DMS153 treated with DMSO at 0.1 percent for 48 hours (cell line): ENCODE results near the gene ZNF275.
A peak's percentile ranks its signal among the peaks of the same experiment; 100 is the strongest.
"Not testable (repeated sequence)": the region's sequence is repeated elsewhere in the genome, so short reads cannot be mapped to it uniquely, and the experiment has no call there.

ENCODE experiments used
- DNase-seq: peaks from one replicate; lab custom pipeline; 2025; ENCODE audit not compliant: unreplicated experiment; lab: John Stamatoyannopoulos, UW

The ZNF275 gene

DNA sequence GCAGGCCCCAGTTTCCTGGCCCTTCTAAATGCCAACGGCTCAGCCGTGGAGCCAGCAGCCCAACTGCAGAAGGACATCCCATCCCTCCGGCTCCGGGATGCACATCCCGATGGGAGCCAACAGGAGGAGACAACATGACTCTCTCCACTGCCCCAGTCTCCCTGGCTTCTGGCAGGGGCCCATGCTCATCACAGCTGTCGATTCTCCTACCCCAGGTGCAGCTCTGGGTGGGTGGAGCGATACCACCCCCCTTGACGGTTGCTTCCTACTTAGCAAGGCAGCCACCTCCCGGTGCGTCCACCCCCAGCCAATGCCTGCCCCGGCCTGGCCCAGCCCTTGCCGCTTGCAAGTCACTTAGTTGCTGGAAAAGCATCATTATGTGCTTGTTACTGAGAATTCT is 19.5 kb downstream of the ZNF275 start:
- no peak for DNase-seq

DNA sequence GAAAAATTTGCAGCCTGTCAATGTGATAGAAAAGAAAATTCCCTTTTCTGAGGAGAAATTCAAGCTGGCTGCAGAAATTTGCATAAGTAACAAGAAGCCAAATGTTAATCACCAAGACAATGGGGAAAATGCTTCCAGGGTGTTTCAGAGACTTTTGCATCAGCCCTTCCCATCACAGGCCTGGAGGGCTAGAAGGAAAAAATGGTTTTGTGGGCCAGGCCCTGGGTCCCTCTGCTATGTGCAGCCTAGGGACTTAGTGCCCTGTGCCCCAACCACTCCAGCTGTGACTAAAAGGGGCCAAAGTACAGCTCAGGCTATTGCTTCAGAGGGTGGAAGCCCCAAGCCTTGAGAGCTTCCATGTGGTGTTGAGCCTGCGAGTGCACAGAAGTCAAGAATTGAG is 23.9 kb downstream of the ZNF275 start:
- no peak for DNase-seq

DNA sequence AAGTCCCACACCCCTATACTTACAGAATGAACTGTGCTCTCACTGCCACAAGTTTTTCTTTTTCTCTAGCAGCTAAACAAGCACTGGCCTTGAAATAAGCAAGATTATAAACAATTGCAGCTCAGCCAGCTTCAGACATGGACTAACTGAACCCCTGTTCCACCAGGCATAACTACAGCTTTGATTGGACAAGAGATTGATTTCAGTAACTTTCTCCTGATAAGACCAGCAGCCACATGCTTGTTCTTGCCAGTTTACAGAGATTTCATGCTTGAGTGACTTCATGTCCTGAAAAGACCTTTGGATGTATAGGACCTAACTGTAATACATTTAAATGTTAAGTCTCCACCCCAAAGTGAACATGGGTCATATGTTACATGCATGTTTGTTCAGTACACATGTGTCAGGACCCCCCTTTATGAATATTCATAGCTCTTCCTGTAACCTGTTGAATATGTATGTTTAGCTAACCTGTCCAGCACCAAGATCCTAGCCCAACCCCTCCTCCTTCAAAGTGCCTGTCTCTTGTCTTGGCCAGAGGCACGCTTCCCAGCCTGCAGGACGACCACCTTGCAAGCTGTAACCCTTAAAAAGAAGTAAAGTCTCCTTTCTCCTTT is 27.9 kb downstream of the ZNF275 start:
- DNase-seq: no peak

DNA sequence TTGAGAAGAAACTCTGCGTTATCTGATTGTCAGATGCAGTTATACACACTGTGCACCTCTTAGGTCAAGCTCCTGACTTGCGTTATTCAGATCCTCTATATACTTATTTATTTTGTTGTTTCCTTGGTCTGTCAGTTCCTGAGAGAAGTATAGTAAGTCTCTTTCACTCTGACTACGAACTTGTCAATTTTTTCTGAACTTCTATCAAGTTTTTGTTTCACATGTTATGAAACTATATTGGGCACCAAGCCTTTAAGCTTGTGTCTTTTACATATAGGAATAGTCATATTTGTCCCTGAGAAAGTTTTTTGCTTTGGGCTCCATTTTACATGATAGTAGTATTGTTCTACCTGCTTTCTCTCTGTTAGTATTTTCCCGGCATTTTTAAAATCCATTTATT is 31.7 kb downstream of the ZNF275 start:
- DNase-seq: no peak

DNA sequence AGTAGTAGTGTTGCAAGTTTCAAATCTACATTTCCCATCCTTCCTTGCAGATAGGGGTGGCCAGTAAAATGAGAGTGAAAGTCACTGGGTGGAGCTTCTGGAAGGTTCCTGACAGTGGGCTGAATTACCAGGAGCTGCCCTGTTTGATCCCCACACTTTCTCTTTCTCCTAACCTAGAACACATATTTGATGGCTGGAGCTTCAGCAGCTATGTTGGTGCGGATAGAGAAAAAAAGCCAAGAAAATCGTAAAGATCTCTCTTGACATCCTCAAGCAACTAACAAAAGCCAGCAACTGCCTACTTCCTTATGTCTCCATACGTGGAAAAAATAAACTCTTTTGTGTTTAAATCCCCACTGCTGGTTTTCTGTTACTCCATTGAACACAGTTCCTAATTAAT is 32.2 kb downstream of the ZNF275 start:
- no peak for DNase-seq

DNA sequence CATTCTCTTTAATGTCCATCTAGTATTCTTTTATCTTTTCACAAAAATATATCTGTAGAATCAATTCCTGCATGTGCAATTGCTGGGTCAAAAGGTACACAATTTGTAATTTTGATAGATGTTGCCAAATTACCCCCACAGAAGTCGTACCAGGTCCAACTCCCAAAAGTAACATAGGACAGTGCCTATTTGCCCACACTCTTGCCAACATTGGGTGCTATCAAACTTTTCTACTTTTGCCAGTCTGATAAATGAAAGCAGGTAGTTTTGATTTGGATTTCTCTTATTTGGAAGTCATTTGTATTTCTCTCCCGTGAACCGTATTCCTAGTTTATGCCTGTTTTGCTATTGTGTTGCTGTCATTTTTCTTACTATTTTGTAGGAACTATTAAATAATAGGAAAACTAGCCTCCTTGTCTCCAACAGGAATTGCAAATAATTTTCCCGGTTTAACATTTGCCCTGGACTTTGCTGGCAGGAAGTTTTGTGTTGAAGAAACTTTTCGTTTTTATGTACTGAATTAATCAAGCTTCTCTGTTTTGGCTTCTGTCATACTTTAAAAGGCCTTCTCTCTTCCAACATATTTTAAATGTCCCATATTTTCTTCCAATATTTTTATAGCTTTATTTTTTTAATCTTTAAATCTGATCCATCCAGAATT is 33.1 kb downstream of the ZNF275 start:
- no peak for DNase-seq

DNA sequence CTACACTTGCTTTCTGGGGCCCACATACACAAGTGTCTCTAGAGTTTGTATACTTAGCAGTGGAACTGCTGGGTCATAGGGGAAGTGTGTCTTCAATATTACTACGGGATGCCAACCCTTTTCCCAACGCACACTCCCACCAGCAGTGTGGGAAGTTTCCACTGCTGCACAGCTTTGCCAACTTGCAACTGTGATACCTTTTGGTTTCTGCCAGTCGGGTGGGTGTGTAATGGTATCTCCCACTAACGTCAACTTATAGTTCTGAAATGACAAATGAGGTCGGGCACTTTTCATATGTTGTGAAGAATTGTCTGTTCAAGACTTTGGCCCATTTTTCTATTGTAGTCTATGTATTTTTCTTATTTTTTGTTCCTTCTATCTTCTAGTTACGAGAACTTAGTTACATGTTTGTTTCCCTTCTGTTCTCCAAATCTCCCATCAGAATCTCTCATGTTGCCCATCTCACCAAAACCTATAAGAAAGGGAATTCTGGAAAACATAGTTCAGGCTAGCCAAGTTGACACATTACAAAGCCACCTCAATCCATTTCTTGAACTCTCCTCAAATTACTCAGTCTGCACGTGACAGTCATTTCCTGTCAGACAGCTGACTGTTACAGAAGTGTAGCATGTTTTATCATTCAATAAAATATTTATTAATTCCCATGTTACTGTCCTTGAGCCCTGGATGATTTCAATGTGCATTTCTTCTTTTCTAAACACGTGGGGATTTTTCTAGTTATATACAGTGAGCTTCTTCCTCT is 36.5 kb downstream of the ZNF275 start:
- no peak for DNase-seq

DNA sequence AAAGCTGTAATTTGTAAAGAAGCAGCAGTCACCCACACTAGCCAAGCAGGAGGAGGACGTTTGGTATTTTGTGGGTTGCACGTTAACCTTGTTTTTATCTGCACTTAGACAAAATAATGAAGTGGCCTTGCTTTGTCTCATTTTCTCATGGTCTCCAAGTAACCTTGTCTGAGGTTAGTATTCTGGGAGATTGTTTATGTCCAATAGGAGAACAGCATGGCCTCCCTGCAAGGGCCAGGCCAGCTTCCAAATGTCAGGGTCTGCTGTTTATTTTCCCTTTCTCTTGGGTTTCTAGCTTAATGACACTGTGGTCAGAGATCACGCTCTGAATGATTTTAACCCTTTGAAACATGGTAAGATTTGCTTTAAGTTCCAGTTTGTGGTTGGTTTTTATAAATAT is 37.3 kb downstream of the ZNF275 start:
- DNase-seq: no peak

DNA sequence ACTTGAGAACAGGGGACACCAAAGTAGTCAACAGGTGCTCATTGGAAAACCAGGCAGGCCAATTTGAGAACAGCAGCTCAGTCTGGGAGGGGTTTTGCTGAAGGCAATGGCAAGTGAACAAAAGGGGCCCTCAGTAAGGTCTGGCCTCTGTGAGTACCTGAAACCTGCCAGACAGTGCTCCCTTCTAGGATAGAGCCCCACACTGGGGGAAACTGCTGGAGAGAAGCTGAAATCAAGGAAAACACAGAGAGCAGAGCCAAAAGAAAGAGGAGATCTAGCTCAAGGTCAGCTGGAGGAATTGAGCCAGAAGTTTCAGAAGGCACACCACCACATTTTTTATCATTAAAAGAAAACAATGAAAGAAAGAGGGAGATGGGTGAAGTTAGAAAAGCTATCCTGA is 39.0 kb downstream of the ZNF275 start:
- DNase-seq: no peak

DNA sequence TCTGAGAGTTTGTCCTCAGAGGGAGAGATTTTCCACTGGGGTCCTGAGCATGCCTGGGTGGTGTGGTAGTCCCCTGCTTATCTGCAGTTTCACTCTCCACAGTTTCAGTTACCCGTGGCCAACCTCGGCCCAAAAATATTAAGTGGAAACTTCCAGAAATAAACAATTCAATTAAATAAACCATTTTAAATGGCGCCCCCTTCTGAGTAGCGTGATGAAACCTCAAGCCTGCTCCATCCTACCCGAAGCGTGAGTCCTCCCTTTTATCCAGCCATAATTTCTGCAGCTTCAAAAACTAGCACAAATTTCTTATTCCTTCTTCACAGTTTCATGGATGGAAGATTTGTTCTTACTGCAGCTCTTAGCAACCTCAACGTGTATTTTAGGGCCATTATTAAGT is 40.5 kb downstream of the ZNF275 start:
- DNase-seq: no peak

DNA sequence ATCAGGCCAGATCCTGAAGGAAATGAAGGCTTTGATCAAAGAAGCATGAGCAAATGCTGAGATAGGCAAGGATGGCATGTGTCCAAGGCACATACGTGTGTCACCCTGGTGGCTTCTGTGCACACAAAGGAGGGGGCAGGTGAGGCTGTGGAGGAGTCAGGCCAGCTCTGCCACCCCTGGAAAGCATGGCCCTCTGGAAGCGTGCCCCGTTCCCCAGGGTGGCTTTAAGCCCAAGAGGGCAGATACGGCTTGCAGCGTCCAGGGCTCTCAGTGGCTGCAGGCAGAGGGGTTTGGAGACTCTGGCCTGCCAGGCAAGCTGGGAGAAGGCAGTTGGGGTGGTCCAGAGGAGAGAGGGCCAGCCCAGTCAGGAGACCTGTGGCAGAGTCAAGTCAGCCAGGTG is 41.6 kb downstream of the ZNF275 start:
- no peak for DNase-seq

DNA sequence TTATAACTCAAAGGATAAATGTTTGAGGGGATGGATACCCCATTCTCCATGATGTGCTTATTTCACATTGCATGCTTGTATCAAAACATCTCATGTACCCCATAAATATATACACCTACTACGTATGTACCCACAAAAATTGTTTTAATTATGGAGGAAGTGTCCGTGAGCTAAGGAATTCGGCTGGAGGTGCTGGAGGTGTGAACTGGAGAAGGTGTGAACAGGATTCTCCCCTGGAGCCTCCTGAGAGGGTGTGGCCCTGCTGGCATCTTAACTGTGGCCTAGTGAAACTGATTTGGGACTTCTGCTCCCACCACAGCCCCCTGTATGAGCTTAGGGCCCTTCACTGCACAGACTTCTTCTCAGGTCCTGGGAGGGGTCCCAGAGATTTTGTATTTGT is 43.8 kb downstream of the ZNF275 start:
- DNase-seq: no peak

DNA sequence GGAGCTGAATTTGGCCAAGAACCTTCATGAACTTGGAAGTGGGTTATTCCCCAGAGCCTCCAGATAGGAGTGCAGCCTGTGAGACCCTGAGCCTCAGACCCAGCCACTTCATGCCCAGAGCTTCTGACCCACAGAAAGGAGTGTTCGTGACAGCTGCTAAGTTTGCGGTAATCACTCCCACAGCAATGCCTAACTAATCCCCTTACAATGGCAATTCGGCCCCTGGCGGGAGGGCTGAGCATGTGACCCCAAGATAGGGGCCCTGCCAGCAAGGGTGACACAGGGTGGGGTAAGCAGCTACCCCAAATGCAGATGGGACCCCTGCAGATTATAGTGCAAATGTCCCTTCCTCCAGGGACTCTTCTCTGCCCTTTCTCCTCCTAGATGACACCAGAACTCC is 44.7 kb downstream of the ZNF275 start:
- no peak for DNase-seq

DNA sequence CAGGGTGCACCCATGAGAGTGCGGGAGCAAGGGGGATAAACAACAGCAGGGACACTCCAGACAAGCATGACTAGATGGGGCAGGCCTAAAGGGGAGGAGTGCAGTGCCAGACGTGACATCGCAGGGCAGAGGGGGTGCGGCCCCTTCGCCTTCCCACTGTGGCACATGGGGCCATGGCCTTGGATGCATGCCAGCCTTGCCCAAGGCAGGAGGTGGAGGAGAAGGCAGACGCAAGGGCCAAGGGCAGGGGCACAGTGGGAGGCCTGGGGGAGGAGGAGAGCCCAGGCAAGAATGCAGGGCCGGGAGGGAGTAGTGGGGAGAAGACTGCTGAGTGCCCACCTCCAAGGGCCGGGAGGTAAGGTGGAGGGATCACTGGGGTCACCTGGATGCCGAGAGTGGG is 45.6 kb downstream of the ZNF275 start:
- DNase-seq: no peak

DNA sequence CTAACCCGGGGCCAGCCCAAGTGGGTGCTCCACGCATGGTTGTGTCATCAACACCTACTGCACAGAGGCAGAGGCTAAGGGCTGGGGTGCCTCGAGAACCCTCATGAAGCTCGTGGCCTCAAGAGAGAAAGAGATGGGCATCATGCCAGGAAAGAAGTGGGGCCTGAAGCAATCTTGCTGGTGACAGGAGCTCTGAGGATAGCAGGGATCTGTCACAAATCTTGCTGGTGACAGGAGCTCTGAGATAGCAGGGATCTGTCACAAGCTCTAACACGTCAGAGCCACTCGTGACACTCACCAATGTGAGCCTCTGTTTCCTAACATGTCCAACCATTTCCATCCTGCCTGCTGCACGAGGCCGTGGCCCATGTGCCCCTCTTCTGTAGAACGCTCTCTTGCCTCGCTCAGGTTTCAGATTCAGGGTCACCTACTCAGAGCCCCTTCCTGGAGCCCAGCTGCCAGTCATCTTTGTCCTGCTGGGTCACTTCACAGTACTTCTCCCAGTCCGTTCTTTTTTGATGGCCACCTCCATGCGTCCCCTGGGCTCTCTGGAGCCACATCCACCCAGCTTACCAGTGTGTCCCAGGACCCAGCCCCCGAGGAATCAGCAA is 46.1 kb downstream of the ZNF275 start:
- no peak for DNase-seq

DNA sequence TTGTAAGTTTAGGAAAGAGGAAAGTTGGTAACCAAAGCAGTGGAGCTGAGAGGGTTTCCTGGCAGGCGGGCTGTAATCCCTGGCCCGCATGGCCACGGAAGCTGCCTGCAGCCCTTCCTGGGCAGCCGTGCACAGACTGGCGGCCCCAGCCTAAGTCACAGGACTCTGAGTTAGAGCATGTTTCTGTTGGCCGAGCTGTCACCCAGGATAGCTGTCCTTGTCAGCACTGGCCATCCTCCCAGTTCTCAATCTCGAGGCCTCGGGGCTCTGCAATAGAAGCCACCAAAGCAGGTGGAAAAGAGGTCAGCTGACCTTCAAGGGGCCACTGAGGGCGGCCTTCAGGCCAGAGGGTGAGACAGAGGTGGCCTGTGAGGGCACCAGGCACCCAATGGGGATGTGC is 46.7 kb downstream of the ZNF275 start:
- DNase-seq: no peak

DNA sequence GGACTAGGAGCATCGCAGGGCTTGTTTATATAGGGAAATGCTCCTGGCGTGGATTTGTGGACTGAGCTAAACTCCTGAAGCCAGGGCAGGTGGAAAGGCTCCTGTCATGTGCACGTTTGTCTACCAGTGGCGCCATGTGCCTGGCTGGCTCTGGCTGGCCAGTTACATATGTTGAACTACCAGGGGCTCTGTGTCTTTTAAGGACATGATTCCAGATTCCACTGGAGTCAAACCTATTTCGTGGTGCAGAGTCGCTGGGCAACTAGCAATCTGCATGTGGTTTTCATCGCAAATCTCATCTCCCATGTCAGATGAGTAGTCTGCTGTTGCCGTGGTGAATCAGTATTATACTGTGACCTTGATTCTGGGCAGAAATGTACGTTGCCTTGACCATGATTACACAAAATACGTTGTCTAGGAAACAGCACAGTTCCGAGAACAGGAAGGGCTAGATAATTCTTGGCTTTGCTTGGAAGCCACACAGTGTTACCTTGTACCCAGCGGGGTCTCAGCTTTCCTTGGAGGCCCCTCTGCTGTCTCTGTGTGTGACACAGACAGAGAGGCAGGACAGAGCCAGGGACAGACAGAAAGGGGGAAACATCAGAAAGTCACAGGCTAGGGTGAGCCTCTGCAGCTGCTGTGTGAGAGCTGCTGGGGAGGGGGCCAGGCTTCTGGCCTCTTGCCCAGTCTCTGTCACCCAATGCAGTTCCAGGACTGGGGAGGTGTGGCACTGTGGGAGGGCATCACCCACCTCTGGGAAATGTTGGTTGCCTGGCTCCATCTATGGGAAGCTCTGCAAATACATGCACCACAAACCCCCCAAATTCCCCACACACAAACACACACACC is 48.0 kb downstream of the ZNF275 start:
- peak; percentile 57 for DNase-seq

DNA sequence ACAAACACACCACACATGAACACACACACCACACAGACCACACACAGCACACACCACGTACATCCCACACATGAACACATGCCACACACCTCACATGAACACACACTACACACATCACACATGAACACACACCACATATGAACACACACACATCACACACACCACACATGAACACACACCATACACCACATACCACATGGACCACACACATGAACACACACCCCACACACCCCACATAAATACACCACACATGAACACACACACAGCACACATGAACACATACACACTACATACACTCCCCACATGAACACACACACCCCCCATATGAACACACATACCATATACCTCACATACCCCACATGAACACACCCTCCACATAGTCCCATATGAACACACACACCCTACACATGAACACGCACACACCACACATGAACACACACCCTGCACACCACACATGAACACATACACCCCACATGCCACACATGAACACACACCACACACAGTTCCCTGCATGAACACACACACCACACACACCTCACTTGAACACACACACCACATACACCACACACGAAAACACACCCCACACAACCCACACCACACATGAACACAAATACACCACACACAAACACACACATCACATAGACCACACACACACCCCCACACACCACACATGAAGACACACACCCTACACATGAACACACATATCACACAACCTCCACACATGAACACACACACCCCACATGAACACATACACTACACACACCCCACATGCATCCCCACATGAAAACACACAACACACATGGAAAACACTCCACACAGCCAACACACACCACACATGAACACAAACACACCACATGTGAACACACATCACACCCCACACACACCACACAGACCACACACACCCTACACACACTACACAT is 48.9 kb downstream of the ZNF275 start:
- DNase-seq: no peak

DNA sequence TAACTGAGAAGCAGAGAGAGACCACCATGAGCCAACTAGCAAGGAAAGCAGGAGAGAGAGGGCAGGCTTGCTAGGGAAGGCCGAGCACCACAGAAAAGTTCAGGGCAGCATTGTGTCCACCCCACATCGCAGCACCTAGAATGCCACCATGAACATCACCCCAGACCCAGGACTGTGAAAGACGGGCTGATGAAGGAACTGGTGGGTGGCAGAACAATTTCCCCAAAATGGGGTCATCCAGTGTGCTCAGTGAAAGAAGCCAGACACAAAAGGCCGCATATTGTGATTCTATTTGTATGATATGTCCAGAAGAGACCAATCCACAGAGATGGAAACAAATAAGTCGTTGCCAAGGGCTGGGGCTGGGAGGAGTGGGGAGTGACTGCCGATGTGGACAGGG is 50.4 kb downstream of the ZNF275 start:
- no peak for DNase-seq

DNA sequence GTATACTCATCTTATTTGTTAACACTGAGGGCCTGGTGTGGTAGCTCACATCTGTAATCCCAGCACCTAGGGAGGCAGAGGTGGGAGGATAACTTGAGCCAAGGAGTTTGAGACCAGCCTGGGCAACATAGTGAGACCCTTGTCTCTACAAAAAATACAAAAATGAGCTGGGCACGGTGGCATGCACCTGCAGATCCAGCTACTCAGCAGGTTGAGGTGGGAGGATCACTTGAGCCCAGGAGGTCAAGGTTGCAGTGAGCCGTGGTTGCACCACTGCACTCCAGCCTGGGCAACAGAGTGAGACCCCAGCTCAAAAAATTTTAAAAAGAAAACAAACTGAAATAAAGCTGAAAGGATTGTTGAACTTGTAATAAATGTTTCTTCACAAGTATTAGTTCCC is 51.0 kb downstream of the ZNF275 start:
- DNase-seq: not testable (repeated sequence)
